ENCODE data around the gene SLC24A4. TPM values are rescaled to one million over a fixed set of nuclear protein-coding genes. Genes with fewer than 3 reads are reported as not detected.

SLC24A4 gene
- total and polyA plus RNA-seq, 5 experiments from 2014 or later, result 0.05 TPM; not detected in 4

- POLR2A ChIA-PET, result no interaction called here
- H3K27ac Mint-ChIP-seq, result no peak overlapping the region
- peaks cover 8 to 20% (median 17%) of the 10 kb centered on the region in 4 donors for H3K4me1 Mint-ChIP-seq
- H3K27me3 Mint-ChIP-seq, result no peaks in the 10 kb centered on the region
- no peak for ATAC-seq
- DNase-seq, result no peak
- H3K36me3 Mint-ChIP-seq, result peaks cover 0 to 3% (median 0%) of the 10 kb centered on the region in 3 donors
- H3K9me3 Mint-ChIP-seq, result peaks cover 0 to 26% (median 11%) of the 10 kb centered on the region in 9 donors
- no peak overlapping the region for H3K4me3 Mint-ChIP-seq
These were observed 147.8 kb downstream of the SLC24A4 start for GRCh38 chr14:92470811-92471210.

DNA sequence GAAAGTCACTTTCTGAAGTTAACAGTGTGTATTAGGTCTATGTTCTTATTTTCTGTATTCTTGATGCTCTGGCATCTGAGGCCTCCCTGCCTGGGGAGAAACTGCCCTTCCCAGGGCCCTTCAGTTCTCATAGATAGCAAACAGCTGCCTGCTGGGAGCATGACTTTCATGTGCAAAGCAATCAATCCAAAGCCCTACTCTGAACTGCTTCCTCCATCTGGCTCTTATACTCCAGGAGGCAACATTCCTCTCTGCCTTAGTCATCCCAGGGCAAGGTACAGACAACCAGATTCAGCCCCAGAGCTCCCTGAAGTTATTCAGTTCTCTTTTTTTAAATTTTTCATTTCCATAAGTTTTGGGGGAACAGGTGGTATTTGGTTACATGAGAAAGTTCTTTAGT lies 149.0 kb downstream of the SLC24A4 start:
- peaks cover 0 to 3% (median 0%) of the 10 kb centered on the region in 3 donors for H3K36me3 Mint-ChIP-seq
- ATAC-seq, result no peak

GRCh38 chr14:92472860-92473259 lies 149.9 kb downstream of the SLC24A4 start:
- H3K4me3 Mint-ChIP-seq, result no peak overlapping the region
- no peak for ATAC-seq
- H3K27ac Mint-ChIP-seq, result peak overlapping the region in 2 of 10 donors; percentile 6 to 71
- H3K4me1 Mint-ChIP-seq, result peaks cover 8 to 17% (median 15%) of the 10 kb centered on the region in 4 donors
- POLR2A ChIA-PET, result no interaction called here
- H3K27me3 Mint-ChIP-seq, result no peaks in the 10 kb centered on the region
- H3K36me3 Mint-ChIP-seq, result peaks cover 0 to 6% (median 0%) of the 10 kb centered on the region in 3 donors
- peaks cover 0 to 16% (median 6%) of the 10 kb centered on the region in 9 donors for H3K9me3 Mint-ChIP-seq
- no peak for DNase-seq

More for the DNA sequence above, 149.0 kb downstream of the SLC24A4 start:
- no peak for DNase-seq
- Mint-ChIP-seq H3K27me3 (no peaks in the 10 kb centered on the region), H3K4me3 (no peak overlapping the region), H3K4me1 (peaks cover 8 to 17% (median 15%) of the 10 kb centered on the region in 4 donors), H3K27ac (peak overlapping the region in 1 of 10 donors; percentile 50), H3K9me3 (peaks cover 0 to 24% (median 11%) of the 10 kb centered on the region in 9 donors)
- POLR2A ChIA-PET, result no interaction called here

DNA sequence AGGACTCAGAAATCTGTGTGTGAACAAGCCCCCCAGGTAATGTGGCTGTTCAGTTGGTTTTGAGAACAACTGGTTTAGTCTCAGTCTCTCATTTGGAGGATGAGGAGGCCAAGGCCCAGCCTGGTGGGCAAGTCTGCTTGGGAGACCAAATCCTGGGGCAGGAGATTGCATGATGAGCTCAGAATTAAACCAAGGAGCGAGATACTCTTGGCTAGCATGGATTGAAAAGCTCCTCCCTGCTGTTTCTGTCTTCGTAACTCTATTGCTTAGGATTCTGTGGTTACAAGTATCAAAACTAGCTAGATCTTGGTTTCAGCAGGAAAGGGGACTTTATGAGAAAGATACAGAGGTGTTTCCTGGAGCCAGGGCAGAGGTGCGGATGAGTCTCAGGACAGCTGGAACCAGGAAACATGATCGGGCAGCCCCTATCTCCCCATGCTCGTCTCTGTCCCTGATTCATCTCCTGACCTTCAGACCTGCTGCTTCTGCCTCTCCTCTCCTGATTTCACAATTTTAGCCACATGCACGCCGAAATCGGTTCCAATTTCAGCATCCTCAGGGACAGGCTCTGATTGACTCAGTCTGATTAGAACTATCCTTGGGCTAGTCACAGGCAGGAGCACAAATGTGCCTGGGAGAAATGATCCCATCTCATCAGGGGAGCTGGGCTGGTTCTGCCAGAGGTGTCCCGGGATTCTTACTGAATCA lies 150.4 kb downstream of the SLC24A4 start:
- ATAC-seq, result no peak
- Mint-ChIP-seq H3K4me3 (no peak overlapping the region), H3K27ac (peak overlapping the region in 1 of 10 donors; percentile 6), H3K4me1 (peaks cover 8 to 17% (median 15%) of the 10 kb centered on the region in 4 donors), H3K9me3 (peaks cover 0 to 15% (median 5%) of the 10 kb centered on the region in 9 donors), H3K36me3 (peaks cover 0 to 3% (median under 1%) of the 10 kb centered on the region in 3 donors), H3K27me3 (no peaks in the 10 kb centered on the region)
- POLR2A ChIA-PET, result interaction anchor here (0.6 kb wide), 1 partner anchor 26 kb away, joined by 3 read pairs; no protein-coding TSS in a partner anchor
- no peak for DNase-seq

- Mint-ChIP-seq H3K4me1 (peaks cover 8 to 17% (median 15%) of the 10 kb centered on the region in 4 donors), H3K4me3 (no peak overlapping the region), H3K27ac (peak overlapping the region in 1 of 10 donors; percentile 6), H3K9me3 (peaks cover 0 to 13% (median 4%) of the 10 kb centered on the region in 9 donors), H3K27me3 (no peaks in the 10 kb centered on the region), H3K36me3 (peaks cover 0 to 7% (median 3%) of the 10 kb centered on the region in 3 donors)
- DNase-seq, result no peak
- ATAC-seq, result no peak
- POLR2A ChIA-PET, result interaction anchor here (0.6 to 0.7 kb wide), 2 partner anchors 26 to 184 kb away, joined by 3 read pairs; no protein-coding TSS in a partner anchor
These were observed 151.1 kb downstream of the SLC24A4 start for GRCh38 chr14:92473969-92474535.

DNA sequence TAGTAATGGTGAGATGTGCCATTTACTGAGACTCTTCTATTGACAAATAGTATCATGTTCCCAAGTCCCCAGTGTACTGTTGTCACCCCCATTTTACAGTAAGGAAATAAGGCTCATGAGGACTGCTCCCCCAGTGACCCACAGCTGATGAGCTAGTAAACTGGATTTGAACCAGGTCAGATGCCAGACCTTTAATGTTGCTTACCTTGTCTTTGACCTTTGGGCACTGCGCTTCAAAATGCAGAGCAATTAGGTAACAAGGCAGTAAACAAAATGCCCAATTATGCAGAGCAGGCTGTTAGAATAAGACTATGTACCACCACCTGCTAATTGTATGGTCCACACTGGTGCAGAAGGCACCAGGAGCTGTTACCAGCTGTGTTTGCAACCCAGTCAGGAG lies 152.1 kb downstream of the SLC24A4 start:
- H3K27ac Mint-ChIP-seq, result no peak overlapping the region
- no peak overlapping the region for H3K4me3 Mint-ChIP-seq
- DNase-seq (no peak), ATAC-seq (no peak)
- no peaks in the 10 kb centered on the region for H3K27me3 Mint-ChIP-seq
- peaks cover 0 to 13% (median 5%) of the 10 kb centered on the region in 3 donors for H3K36me3 Mint-ChIP-seq
- H3K9me3 Mint-ChIP-seq, result peaks cover 0 to 15% (median 4%) of the 10 kb centered on the region in 9 donors
- peaks cover 8 to 17% (median 15%) of the 10 kb centered on the region in 4 donors for H3K4me1 Mint-ChIP-seq
- POLR2A ChIA-PET, result no interaction called here

GRCh38 chr14:92475451-92476187 lies 152.7 kb downstream of the SLC24A4 start:
- H3K4me3 Mint-ChIP-seq, result no peak overlapping the region
- no peaks in the 10 kb centered on the region for H3K27me3 Mint-ChIP-seq
- POLR2A ChIA-PET, result no interaction called here
- H3K9me3 Mint-ChIP-seq, result peaks cover 0 to 14% (median 4%) of the 10 kb centered on the region in 9 donors
- H3K36me3 Mint-ChIP-seq, result peaks cover 0 to 13% (median 5%) of the 10 kb centered on the region in 3 donors
- ATAC-seq (no peak), DNase-seq (no peak)
- H3K4me1 Mint-ChIP-seq, result peaks cover 8 to 17% (median 15%) of the 10 kb centered on the region in 4 donors
- no peak overlapping the region for H3K27ac Mint-ChIP-seq

GRCh38 chr14:92480856-92481255 lies 157.9 kb downstream of the SLC24A4 start:
- DNase-seq (no peak), ATAC-seq (no peak)
- POLR2A ChIA-PET, result no interaction called here
- H3K4me1 Mint-ChIP-seq, result peaks cover 0 to 6% (median 2%) of the 10 kb centered on the region in 4 donors
- H3K9me3 Mint-ChIP-seq, result peaks cover 0 to 14% (median 4%) of the 10 kb centered on the region in 9 donors
- H3K4me3 Mint-ChIP-seq, result no peak overlapping the region
- H3K27me3 Mint-ChIP-seq, result peaks cover 0 to 9% (median 0%) of the 10 kb centered on the region in 5 donors
- H3K36me3 Mint-ChIP-seq, result peaks cover 0 to 13% (median 5%) of the 10 kb centered on the region in 3 donors
- H3K27ac Mint-ChIP-seq, result no peak overlapping the region

DNA sequence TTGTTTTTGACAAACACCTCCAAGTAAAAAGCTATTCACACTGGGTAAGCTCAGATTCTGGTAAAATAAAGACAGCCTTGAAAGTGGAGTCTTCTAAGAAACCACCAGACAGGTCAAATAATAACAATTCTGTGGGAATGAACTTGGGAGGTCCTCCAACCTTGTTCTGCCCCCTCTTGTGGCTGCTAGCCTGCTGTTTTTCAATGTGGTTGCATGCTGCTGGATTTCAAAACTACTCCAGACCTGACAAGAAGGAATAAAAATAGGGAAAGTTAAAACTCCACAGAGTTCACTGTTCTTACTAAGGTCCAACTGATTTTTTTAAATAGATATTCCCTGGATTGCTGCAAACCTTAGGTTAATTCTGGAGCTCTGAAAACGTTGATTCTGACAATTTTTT lies 158.4 kb downstream of the SLC24A4 start:
- Mint-ChIP-seq H3K27ac (peak overlapping the region in 1 of 10 donors; percentile 9), H3K36me3 (peaks cover 0 to 13% (median 5%) of the 10 kb centered on the region in 3 donors), H3K4me1 (peaks cover 0 to 8% (median 4%) of the 10 kb centered on the region in 4 donors), H3K27me3 (peaks cover 0 to 9% (median 0%) of the 10 kb centered on the region in 5 donors), H3K9me3 (peaks cover 0 to 14% (median 4%) of the 10 kb centered on the region in 9 donors), H3K4me3 (no peak overlapping the region)
- ATAC-seq (no peak), DNase-seq (no peak)
- POLR2A ChIA-PET, result no interaction called here

DNA sequence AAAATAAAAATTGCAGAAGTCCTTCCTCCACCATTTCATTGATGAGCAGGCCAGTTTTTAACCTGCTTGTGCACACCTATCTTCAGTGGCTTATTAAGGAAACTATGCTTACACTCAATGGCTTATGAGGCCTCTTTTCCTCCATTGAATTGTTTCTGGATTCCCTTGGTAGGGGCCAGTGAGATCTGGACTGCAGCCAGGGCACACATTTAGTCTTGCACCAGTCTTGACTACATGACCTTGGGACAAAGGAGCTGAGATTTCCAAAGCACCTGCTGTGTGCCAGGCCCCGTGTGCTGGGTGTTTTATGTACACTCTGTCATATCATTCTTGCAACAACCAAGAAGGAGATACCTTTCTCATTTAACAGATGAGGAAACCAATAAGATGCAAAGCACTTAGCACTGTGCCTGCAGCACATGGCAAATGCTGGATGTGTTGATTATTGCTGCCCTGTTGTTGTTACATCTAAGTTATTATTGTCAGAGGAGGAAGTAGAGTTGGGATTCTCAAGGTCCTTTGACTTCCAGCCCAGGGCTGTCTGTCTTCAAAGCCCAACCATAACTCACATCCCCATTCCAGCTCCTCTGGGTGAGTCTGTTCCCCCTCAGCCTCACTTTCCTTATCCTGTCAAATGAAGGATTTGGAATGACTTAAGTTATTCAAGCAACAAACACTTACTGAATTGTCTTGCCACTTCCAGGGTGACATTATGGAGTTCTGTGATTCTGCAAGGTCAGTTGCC lies 159.0 kb downstream of the SLC24A4 start:
- H3K4me1 Mint-ChIP-seq, result peaks cover under 1 to 11% (median 5%) of the 10 kb centered on the region in 4 donors
- H3K9me3 Mint-ChIP-seq, result peaks cover 0 to 14% (median 4%) of the 10 kb centered on the region in 9 donors
- peak overlapping the region in 1 of 10 donors; percentile 15 for H3K27ac Mint-ChIP-seq
- no peak overlapping the region for H3K4me3 Mint-ChIP-seq
- ATAC-seq (no peak), DNase-seq (no peak)
- POLR2A ChIA-PET, result no interaction called here
- peaks cover 0 to 13% (median 5%) of the 10 kb centered on the region in 3 donors for H3K36me3 Mint-ChIP-seq
- peaks cover 0 to 9% (median 0%) of the 10 kb centered on the region in 5 donors for H3K27me3 Mint-ChIP-seq

GRCh38 chr14:92482621-92483319 lies 159.8 kb downstream of the SLC24A4 start:
- peaks cover 0 to 9% (median 0%) of the 10 kb centered on the region in 5 donors for H3K27me3 Mint-ChIP-seq

More at GRCh38 chr14:92482621-92483319, 159.8 kb downstream of the SLC24A4 start:
- Mint-ChIP-seq H3K36me3 (peaks cover 0 to 13% (median 2%) of the 10 kb centered on the region in 3 donors), H3K27ac (no peak overlapping the region), H3K4me1 (peaks cover 5 to 19% (median 9%) of the 10 kb centered on the region in 4 donors), H3K9me3 (peaks cover 0 to 14% (median 4%) of the 10 kb centered on the region in 9 donors), H3K4me3 (no peak overlapping the region)
- POLR2A ChIA-PET, result no interaction called here
- no peak for DNase-seq
- ATAC-seq, result no peak

Measured in naive thymus-derived CD8-positive, alpha-beta T cell (primary cell).